GM19463 (cell line): ENCODE results near the gene ASTN1.

ENCODE experiments used
- ATAC-seq: cut with Tn5 transposase; IDR thresholded peaks from one replicate; pipeline ENCODE4 v1.9.1; 2021; ENCODE audit warnings: mild to moderate bottlenecking, moderate library complexity; ENCODE audit not compliant: unreplicated experiment

Gene ASTN1

DNA sequence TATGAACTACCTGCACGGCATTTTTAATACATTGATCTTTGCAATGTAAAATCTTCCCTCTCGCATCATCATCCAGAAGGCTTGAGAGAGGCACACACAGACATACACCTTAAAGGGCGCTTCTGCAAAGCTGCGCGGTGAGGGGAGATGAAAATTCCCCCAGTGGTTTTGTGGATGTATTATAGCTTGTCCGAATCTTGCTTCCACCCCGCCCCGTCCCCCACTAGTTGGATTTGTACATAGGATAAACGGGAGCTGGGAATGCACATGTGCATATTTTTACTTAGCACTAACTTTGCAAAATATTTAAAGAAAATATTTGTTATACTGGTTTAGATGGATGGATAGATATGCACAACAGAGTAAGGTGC, 542 bp upstream of the ASTN1 start:
- ATAC-seq: no peak

DNA sequence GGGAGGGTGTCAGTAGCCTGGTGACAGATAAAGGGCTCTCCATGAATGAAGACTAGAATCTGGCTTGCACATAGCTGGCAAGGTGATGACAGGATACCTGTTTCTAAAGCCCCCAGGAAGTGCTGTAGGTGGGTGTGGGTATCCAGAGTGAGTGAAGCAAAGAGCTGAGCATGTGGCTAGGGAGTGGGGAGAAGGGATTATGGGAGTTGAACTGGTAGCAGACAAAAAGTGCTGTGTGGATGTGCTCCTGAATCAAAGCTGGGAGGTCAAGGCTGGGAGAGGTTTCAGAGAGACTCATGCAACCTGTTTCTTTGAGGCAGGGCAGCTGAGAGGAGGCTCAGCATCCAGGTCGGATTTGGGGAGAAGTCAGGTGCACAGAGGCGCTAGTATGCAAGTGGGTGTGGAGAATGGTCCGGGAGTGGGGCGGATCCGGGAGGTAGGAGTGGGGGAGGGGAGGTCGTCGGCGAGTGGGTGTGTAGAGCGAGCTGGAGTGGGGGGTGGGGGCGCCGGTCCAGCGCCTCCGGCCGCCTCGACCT, 600 bp downstream of the ASTN1 start:
- no peak for ATAC-seq

DNA sequence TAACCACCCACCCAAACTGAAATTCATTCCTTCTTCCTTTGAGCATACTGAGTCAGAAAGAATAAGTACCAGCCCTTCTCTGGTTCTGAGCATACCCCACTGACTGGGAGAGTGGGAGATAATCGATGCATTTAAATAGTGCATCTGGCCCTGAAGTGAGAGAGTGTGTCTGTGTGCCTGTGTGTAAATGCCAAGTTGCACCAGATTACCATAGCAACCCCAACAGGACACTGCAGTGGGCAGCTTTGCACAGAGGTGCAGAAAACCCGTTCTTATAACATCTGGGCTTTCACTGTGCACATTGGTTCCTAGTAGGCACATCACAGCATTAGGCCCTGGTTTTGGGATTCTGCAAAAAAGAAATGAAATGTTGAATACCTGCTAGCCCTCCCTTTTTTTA, 2.3 kb downstream of the ASTN1 start:
- no peak for ATAC-seq

DNA sequence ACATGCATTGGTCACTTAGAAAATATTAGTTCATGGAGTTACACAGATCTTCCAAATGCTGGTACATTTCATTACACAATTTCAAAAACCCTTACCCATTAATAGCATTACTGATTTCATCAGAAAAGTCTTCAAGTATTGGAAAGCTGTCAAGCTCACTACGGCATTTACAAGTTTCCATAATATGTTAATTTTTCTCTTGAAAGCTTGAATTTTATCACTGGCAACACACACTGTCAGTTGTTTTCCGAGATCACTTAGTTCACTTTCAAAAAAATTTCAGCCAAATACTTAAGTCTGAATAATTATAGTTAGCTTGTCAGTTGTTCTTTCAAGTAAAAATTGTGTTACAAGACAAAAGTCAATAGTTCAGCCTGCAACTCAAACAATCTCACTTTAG, 18.0 kb downstream of the ASTN1 start:
- no peak for ATAC-seq

DNA sequence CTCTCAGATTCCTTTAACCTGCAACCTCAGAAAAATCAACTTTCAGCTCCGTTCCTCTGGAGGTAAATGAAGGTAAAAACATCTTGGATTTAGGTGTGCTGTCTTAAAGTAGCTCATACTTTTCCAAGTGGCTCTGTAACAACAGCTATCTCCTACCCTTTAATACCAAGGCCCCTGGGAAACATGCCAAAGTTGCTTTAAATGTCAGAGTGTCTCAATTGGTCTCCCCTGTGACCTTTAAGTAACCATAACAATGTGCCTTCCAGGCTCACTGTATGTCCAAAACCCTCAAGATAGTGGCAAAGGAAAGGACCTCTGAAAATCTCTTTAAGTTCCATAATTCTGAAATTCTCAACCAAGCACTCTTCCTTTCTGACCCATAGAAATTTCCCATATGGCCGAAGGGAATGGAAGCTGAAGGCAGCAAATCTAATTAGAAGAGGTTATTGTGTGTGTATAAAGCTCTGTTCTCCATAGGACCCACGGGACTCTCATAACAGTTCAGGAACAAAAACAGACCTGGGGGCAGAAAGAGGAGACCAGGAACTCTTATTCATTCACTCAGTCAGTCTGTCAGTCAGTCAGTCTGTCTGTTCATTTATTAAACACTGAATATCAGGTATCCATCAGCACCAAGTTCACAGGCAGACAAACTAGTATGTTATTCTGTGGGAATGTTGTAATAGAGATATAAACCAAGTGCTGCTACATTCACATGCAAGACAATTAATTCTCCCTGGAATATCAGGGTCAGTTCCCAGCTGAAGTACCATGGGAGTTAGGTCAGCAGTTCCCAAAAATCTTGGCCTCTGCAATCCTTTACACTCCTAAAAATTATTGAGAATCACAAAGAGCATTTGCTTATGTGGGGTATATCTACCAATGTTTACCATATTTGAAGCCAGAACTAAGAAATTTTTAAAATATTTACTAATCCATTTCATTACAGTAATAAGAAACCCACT, 19.1 kb downstream of the ASTN1 start:
- no peak for ATAC-seq

DNA sequence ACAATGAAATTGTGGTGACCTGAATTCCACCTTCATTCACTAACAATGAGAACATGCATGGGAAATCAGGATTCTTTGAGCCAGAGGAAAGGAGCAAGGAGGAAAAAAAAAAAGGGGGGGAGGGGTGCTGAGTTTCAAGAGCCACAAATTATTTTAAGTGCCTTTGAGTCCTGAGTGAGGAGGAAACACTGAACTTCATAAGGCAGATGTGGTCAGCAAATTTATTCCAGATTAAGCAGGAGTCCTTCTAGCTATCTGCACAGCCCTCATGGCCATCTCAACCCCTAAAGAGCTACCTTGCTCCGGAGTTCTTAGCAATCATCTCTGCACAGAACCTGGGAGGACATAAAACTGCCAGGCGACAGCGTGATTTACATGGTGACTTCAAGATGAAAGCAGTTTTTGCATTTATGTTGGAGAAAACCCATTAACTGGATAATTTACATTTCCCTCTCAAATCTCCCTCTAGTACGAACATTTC, 21.7 kb downstream of the ASTN1 start:
- ATAC-seq: no peak

DNA sequence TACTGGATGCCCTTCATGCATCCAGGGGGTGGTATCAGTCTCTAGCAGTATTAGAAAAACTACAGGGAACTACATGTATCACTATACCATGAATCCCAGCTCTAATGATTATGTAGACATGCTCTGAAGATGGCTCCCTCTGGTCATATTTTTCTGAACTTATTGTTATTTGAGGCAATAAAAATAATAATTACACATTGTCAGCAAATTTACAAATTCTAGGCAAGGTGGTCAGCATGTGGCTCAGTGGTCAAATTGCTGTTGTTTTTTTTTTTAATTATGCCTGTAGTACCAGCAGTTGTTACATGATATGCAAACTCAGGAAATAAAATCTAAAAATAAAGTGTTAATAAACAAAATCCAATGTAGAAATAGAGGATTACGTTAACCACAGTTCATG, 22.5 kb downstream of the ASTN1 start:
- no peak for ATAC-seq

DNA sequence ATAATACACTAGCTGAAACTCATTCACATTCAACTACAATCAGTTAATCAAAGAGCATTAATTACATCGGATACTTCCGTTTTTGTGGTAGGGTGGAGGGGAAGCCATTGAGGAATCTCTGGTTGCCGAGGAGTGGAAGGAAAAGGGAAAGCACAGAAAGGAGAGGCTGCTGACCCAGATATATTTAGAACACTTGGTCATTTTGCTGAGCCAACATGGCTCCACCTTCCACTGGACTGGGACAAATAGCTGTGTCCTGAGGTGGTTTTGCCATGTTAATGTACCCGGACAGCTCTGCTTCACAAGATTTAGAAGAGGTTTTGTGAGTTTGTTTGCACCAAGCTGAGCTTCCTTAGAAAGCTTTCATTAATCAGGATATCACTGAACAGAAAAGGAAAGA, 26.2 kb downstream of the ASTN1 start:
- ATAC-seq: no peak

DNA sequence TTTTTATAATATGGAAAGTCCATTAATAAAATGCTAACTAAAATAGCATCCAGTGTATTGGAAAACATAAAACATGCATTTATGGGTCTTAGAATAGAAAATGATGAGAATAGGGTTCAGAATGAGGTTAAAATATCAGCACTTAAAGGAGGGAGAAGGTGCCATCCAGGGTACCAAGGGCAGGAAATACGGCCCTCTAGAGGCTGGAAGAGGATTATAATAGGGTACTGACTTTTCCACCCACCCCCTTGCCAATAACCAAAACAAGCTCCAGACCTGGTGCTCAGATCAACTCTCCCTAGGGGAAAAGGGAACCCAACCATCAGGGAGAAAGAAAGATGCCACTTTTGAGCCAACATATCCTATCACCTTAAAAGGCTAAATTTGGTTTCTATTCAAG, 26.7 kb downstream of the ASTN1 start:
- no peak for ATAC-seq

DNA sequence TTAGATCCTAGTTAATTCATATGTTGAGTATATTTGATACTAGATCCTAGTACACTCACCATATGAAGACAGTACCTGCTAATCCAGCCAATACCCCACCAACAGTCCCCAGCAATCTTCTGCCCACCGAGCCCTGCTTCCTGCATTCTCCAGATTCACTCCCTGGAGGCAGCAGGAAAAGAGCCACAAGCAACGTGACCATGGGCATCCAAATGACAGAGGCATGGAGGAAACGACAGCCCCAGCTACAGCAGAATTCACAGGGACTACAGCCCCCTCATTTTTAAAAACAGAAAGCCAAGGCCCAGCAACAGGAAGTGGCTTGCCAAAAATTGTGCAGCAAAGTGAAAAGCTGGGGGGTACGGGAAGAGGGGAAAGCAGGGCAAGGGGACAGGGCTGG, 29.3 kb downstream of the ASTN1 start:
- ATAC-seq: no peak

DNA sequence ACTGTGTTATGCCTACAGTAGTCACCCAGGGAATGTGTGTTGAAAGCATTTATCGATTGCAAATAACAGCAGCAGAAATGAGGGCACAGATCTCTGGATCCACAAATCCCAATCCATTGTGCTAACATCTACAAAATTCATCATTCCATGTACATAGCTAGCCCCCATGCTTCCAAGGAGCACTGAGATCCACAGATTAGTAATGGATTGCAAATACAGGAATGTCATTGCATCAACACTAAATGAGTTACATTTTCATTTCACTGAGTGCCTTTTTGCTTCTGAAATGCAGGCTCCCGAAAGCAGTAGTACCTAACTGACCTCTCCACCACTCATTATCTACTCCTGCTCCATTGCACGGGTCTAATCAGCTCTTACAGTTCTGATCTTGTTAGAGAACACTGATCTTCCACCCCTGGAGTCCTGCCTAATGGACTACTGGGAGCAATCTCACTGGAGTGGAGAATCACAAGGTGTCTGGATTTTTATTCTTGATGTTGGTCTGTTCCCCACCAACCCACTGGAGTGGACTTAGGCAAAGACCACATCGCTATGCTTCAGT, 30.5 kb downstream of the ASTN1 start:
- no peak for ATAC-seq

DNA sequence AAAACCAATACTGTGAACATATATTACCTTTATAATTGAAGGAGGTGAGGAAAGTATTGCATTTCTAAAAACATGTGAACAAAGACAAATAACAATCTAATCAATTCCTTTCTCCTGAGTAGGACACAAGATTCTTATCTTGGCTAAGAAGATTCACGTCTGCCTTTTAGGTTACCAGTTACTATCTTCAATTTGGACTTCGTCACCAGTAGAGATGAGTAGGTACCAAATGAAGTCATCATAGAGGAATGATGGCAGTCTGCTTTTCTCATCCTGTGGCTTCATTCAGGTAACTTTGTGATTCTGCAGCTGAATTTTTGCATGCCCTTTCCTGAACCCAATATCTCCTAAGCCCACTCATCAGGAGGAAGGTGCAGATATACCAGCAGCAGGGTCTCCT, 32.4 kb downstream of the ASTN1 start:
- no peak for ATAC-seq

DNA sequence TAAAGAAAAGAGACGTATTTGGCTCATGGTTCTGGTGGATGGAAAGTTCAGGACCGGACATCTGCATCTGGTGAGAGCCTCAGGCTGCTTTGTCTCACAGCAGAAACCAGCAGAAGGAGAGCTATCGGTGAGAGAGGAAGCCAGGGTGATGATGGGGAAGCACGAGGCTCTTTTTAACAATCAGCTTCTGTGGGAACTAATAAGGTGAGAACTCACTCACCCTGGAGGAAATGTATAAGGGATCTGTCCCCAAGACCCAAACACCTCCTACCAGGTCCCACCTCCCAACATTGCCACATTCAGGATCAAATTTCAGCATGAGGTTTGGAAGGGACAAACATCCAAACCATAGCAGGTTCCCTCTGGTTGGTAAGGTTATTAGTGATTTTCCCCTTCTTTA, 32.8 kb downstream of the ASTN1 start:
- no peak for ATAC-seq

DNA sequence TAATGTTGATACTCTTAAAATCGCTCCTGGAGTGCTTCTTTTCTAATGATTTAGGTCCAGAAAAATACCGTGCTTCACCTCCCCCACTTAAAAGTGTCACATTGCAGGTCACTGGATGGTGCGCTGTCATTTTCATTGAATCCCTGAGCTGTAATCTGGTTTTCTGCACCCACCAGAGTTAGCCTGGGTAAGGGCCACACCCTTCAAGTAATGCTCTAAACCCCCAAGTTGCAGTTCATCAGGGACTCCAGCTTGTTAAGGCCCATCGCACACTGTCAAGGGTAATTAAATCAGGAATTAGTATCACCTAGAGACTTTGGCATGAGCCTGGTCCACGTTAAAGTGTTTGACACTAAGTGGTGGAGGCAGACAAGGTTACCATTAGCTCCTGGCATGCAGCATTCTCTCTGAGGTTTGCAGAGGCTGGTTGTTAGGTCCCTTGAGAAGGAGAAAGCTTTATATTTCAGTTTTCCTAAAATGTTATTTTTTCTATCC, 34.0 kb downstream of the ASTN1 start:
- no peak for ATAC-seq

DNA sequence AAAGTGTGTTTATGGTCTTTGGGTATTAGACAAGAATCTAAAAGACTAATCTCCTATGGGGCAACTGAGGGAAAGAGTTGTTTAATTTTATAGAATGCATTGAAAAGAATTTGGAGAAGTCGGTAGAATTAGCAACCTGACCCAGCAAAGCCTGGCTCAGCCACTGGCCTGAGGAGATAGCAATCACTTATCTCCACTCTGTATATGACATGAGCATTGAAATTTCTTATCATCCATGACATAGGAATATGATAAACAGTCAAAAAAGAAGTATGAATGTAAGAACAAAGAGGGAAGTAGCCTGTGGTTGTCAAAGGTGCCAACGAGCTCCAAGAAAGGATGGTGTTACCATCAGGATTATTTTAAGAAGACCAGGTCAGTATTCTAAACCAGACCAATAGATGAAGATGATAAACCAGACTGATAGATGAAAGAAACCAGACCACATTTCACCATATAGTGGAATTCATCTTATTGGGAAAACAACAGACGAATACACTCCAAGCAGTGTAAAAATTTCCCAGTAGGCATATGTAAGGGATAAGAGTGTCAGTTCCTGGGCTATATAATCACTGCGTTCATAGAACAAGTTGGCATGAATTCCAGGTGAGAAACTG, 35.7 kb downstream of the ASTN1 start:
- no peak for ATAC-seq

DNA sequence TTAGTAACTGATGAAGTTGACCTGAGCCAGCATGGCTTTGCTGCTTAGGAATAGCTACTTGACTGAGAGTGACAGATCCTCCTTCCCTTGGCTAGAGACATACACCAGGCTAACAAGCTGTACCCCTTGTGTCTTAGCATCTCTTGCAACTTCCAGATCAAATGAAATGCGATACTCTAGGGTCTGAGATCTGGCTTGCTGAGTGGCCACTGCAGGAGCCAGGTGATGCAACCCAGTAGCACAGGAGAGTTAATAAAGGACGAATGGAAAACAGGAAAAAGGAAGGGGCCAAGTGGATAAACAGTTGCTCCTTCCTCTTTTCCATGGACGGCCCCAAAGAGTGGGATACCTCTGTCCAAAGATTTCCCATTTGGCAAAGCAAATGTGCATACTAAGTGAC, 38.2 kb downstream of the ASTN1 start:
- ATAC-seq: no peak

DNA sequence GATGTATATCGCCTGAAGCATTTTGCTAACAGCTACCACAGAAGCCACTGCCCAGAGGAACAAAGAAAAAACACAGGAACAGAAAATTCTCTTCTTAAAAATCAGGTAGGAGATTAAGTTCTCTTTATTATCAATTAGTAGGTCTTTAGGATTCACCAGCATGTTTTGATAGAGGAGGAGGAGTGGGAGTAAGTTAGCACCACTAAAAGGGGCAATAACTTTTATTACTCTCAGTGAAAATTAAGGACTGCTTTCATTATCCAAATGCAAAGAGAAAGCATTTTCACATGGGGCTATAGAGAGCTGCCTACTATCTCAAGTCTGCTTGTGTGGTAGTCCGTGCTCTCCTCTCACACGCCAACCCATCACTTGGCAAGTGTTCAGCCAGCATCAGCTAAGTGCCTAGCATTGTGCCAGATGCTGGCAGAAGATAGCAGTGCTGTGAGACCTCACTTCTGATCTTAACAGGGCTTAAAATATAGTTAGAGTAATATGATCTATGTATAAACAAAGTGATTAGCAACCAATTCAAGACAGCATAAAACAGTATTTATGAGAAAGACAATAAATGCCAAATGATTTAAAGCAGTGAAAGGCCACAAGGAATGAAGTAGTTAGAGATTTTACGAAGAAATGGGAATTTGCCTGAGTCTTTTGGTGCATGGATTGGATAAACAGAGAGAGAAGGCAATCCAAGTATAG, 39.8 kb downstream of the ASTN1 start:
- ATAC-seq: no peak

DNA sequence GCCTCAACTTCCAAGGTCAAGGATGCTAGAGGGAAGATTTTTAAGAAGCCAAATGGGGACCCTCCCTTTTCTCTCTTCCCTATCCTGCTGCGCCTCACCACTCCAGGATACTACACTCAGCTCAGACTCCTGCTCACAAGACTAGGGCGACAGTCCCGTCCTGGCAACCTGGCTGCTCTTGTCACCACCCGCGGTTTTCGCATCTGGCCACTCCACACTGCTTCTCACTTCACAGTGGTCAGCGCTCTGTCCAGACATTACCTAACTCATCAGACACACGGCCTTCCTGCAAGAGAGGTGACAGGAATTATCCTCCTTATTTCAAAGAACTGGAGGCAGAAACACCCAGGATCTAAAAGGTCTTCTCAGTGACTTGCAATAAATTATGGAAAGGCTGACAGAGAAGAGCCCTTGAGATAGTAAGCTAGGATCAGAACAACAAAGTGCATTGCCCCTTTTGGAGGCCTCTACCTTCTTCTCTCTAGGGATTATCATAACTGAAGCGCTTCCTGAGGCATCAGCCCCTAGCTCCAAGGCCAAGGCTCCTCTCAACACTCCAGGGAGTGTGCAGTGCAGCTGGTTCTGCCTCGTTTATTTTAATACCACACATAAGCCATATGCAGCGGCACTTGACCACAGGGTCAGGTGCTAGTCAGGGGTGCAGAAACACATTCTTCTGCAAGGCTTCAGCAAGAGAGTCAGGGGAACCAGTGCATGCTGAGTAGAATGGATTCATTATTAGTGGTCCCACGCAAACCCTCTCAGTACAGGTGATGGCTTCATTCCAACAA, 41.9 kb downstream of the ASTN1 start:
- ATAC-seq: no peak

DNA sequence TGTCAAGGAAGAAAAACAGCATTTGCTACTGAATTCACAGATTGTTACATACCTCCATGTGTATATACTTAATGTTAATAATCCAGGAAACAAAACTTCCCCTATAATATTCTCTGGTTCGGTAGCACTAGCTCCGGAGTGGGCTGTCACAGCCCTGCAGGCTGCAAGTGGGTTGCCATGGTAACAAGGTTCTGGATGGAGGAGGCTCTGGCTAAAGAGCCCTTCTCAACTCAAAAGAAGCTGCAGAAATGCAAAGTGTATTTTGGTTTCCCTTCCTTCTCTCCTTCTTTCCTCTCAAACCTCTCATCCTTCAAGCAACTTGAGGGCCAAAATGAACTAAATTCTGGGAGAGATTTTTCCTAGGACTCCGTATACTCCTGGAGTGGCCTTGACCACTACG, 45.2 kb downstream of the ASTN1 start:
- ATAC-seq: no peak

DNA sequence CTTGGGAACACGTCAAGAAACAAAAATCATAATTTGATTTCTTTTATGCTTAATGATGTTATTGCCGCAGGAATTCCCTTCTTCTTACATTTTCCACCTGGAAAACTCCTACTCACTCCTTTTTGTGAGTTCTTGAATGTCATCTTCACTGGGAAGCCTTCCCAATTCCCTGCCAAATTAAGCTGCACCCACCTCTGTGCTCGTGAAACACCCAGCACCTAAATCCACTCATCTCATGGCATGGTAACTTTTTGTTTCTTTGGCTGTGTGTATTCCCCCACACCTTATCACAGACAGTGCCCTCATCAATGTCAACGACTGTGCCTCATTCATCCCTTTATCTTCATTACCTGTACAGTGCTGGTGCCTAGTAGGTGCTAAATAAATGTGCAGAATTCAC, 45.6 kb downstream of the ASTN1 start:
- ATAC-seq: no peak
